Common myeloid progenitor, CD34-positive (primary cell): ENCODE measurements around the gene ZFP69. TPM values are rescaled to one million over a fixed set of nuclear protein-coding genes. Genes with fewer than 3 reads are reported as not detected.

Source experiments
- CTCF ChIA-PET: fragments of 350-600 bp; sonication (Branson Sonifier 250); formaldehyde crosslinking; loops from one replicate; lab custom pipeline; 2021; ENCODE audit warnings: antibody characterized with exemption; lab: Charles Lee
- POLR2A ChIA-PET: fragments of 350-600 bp; sonication (Branson Sonifier 250); formaldehyde crosslinking; loops from one replicate; lab custom pipeline; 2021; ENCODE audit warnings: antibody characterized with exemption; lab: Charles Lee
- DNase-seq, 3 donors: peaks; one replicate each; pipeline versions ENCODE4 v3.0.0 to v3.0.0-alpha.2; 2013
- H3K27ac ChIP-seq, 2 experiments: 1 replicate in 1 of 2; 2 replicates in 1 of 2; pipeline ENCODE4 v1.7.0; 2013; ENCODE audit warnings: inconsistent platforms in 2 of 2, low read length in 2 of 2, mild to moderate bottlenecking in 2 of 2, low read depth in 1 of 2, moderate library complexity in 1 of 2; ENCODE audit not compliant: severe bottlenecking in 2 of 2, insufficient read depth in 1 of 2, poor library complexity in 1 of 2
- H3K27me3 ChIP-seq, 5 experiments: replicated peaks in 2 of 5; 1 replicate in 3 of 5; 2 replicates in 2 of 5; pipeline versions ENCODE4 v1.6.1 to v1.7.0; 2013; ENCODE audit warnings: low read length in 4 of 5, mild to moderate bottlenecking in 2 of 5, moderate library complexity in 2 of 5, inconsistent platforms in 1 of 5; ENCODE audit not compliant: insufficient read depth in 5 of 5, control insufficient read depth in 4 of 5
- H3K36me3 ChIP-seq, 4 experiments: 1 replicate in 2 of 4; 2 replicates in 2 of 4; pipeline versions ENCODE4 v1.6.1 to v1.7.0; 2013; ENCODE audit warnings: low read length in 3 of 4, control low read depth in 1 of 4, mild to moderate bottlenecking in 1 of 4; ENCODE audit not compliant: control insufficient read depth in 4 of 4, insufficient read depth in 4 of 4
- H3K4me1 ChIP-seq, 4 experiments: 1 replicate in 3 of 4; 2 replicates in 1 of 4; pipeline versions ENCODE4 v1.6.1 to v1.7.1; 2013; ENCODE audit warnings: low read length in 3 of 4, mild to moderate bottlenecking in 3 of 4, control low read depth in 1 of 4, inconsistent platforms in 1 of 4, moderate library complexity in 1 of 4; ENCODE audit not compliant: control insufficient read depth in 4 of 4, insufficient read depth in 4 of 4; ENCODE audit errors: control extremely low read depth in 1 of 4
- H3K4me3 ChIP-seq, 7 experiments: 1 replicate in 4 of 7; 2 replicates in 3 of 7; pipeline versions ENCODE4 v1.5.1 to v1.7.0; 2013; ENCODE audit warnings: mild to moderate bottlenecking in 7 of 7, low read length in 6 of 7, moderate library complexity in 6 of 7, inconsistent platforms in 2 of 7, low read depth in 2 of 7, control low read depth in 1 of 7; ENCODE audit not compliant: insufficient read depth in 4 of 7, control insufficient read depth in 1 of 7; ENCODE audit errors: extremely low read depth in 1 of 7
- H3K9me3 ChIP-seq, 5 experiments: 1 replicate in 4 of 5; 2 replicates in 1 of 5; pipeline versions ENCODE4 v1.6.1 to v1.7.1; 2013; ENCODE audit warnings: low read length in 4 of 5, mild to moderate bottlenecking in 2 of 5, inconsistent platforms in 1 of 5, low read depth in 1 of 5, moderate library complexity in 1 of 5; ENCODE audit not compliant: control insufficient read depth in 4 of 5, insufficient read depth in 2 of 5; ENCODE audit errors: control extremely low read depth in 1 of 5
- WGBS: methylation state at CpG from one replicate; pipeline ENCODE4 v1.1.5; 2013; ENCODE audit not compliant: insufficient coverage; 5-methylcytosine and 5-hydroxymethylcytosine counted together
- polyA plus RNA-seq: library from polyadenylated mRNA; unstranded; fragments of 120-200 nt; gene quantifications from one replicate; pipeline ENCODE4 v1.2.1, GENCODE V29; 2013

The ZFP69 gene
- 5.8 TPM for polyA plus RNA-seq

GRCh38 chr1:40476924-40477677, at the start of gene ZFP69:
ZFP69 (plus strand) TSS chr1:40477290; CDS start chr1:40479362, 2,072 bp downstream.
- peak; percentile 81 to 93 (median 91) for DNase-seq
- Histone ChIP-seq H3K4me3 (peak within 1 kb of the TSS; percentile 52 to 93 (median 70)), H3K36me3 (peaks cover 2 to 25% (median 15%) of the 10 kb centered on the region in 4 experiments), H3K27me3 (no peaks in the 10 kb centered on the region), H3K9me3 (peaks cover 3 to 39% (median 18%) of the 10 kb centered on the region in 5 experiments), H3K27ac (peak within 1 kb of the TSS in 1 of 2 experiments; percentile 49), H3K4me1 (peaks cover 3 to 13% (median 7%) of the 10 kb centered on the region in 4 experiments)
- under 1% methylated on average over 60 of the region's 65 CpGs for WGBS
- CTCF ChIA-PET = no interaction called here
- POLR2A ChIA-PET = interaction anchor here (0.9 kb wide), 1 partner anchor 115 kb away, joined by 4 read pairs; no protein-coding TSS in a partner anchor

DNA sequence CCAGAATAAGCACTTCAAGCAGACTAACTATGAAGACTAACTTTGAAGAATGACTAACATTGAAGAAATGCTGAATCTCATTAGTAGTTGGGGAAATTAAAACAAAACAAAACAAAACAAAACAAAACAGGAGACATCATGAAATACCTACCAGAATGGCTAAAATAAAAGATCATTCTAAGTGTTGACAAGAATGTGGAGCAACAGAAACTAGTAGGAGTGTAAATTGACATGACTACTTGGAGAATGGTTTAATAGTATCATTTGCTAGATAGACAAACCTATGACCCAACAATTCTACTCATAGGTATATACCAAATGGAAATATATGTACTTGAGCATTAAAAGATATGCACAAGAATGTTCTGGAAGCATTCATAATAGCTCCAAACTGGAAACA, 45.7 kb upstream of the ZFP69 start:
- Histone ChIP-seq H3K4me3 (no peak overlapping the region), H3K36me3 (no peaks in the 10 kb centered on the region), H3K27ac (no peak overlapping the region), H3K27me3 (no peaks in the 10 kb centered on the region), H3K9me3 (no peaks in the 10 kb centered on the region), H3K4me1 (no peaks in the 10 kb centered on the region)
- no peak for DNase-seq
- POLR2A ChIA-PET = no interaction called here
- CTCF ChIA-PET = no interaction called here

DNA sequence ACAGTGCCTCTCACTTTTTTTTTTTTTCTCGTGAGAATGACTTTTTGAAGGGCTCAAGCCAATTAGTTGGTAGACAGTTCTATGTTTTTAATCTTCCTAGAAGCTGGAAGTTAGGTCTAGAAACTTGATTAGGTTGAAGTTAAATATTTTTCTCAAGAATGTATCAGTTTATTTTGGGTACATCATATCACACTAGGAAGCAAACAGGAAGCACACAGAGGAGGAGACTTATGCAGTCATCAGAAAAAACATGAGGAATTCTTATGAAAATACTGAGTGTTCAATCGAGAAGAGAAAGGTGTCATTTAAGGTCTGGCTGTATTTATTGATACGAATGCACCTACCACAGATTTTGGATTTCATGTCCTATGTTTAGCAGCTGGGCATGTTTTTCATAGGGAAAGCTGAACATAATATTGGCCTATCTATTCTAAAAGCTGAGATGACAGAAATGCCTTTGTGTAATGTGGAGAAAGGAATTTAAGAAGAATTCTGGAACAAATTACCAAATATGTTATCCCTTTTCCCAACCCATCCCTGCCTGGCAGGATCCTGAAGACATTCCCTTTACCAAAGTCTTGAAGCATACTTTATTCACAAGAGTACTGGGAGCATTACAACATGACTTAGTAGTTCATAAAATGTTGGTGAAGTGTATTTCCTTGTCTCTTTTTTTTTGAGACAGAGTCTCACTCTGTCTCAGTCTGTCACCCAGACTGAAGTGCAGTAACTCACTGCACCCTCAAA, 44.3 kb upstream of the ZFP69 start:
- ChIA-PET CTCF (interaction anchor here (0.8 to 1.8 kb wide), 4 partner anchors 9 to 190 kb away, joined by 3 to 7 read pairs (median 4); no protein-coding TSS in a partner anchor), POLR2A (no interaction called here)
- Histone ChIP-seq H3K4me3 (no peak overlapping the region), H3K27me3 (no peaks in the 10 kb centered on the region), H3K9me3 (no peaks in the 10 kb centered on the region), H3K4me1 (peaks cover 0 to under 1% (median 0%) of the 10 kb centered on the region in 4 experiments), H3K27ac (no peak overlapping the region), H3K36me3 (no peaks in the 10 kb centered on the region)
- no peak for DNase-seq
- 100% methylated on average over 1 of the region's 3 CpGs for WGBS

GRCh38 chr1:40435471-40435870, 41.6 kb upstream of the ZFP69 start:
- POLR2A ChIA-PET = no interaction called here
- Histone ChIP-seq H3K27me3 (no peaks in the 10 kb centered on the region), H3K9me3 (no peaks in the 10 kb centered on the region), H3K4me3 (no peak overlapping the region), H3K4me1 (peaks cover 0 to 2% (median 0%) of the 10 kb centered on the region in 4 experiments), H3K27ac (no peak overlapping the region), H3K36me3 (no peaks in the 10 kb centered on the region)
- DNase-seq = no peak
- CTCF ChIA-PET = interaction anchor here (0.5 to 1.2 kb wide), 4 partner anchors 11 to 301 kb away, joined by 3 to 4 read pairs (median 3); no protein-coding TSS in a partner anchor
- WGBS = 100% methylated on average over 4 of the region's 5 CpGs

DNA sequence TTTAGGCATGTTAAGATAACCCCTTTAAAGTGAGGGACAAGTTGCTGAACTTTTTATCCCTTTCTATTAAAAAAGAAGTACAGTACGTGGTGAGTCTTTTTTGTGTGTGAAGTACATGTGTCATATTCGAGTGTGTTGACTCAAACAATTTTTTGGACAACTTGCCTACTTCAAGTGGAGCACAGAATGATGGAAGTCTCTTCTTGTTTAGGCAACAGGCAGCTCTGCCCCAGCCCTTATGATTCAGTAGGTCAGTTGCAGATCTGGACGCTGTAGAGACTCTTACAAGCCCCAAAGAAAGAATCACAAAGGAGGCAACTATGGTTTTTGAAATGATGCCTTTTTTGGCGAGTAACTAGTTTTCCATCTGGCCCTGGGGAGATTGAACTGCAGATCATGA, 41.2 kb upstream of the ZFP69 start:
- WGBS = 88% methylated on average over 3 of the region's 4 CpGs
- POLR2A ChIA-PET = no interaction called here

GRCh38 chr1:40438391-40439015, 38.6 kb upstream of the ZFP69 start:
- no peak overlapping the region for H3K27ac ChIP-seq
- H3K36me3 ChIP-seq = no peaks in the 10 kb centered on the region
- no peaks in the 10 kb centered on the region for H3K9me3 ChIP-seq
- H3K27me3 ChIP-seq = no peaks in the 10 kb centered on the region
- DNase-seq = peak; percentile 28 to 46 (median 31)
- ChIA-PET POLR2A (no interaction called here), CTCF (interaction anchor here (0.7 to 4.3 kb wide), 12 partner anchors 8 to 296 kb away, joined by 3 to 14 read pairs (median 4); partner anchors contain the start of genes ZFP69B and ZNF684)
- 93% methylated on average over 2 of the region's 3 CpGs for WGBS
- H3K4me3 ChIP-seq = no peak overlapping the region
- peaks cover 0 to 2% (median 0%) of the 10 kb centered on the region in 4 experiments for H3K4me1 ChIP-seq

More for the DNA sequence above, 41.2 kb upstream of the ZFP69 start:
- Histone ChIP-seq H3K4me3 (no peak overlapping the region), H3K9me3 (no peaks in the 10 kb centered on the region), H3K4me1 (peaks cover 0 to 2% (median 0%) of the 10 kb centered on the region in 4 experiments), H3K27ac (no peak overlapping the region), H3K36me3 (no peaks in the 10 kb centered on the region), H3K27me3 (no peaks in the 10 kb centered on the region)
- CTCF ChIA-PET = interaction anchor here (0.5 to 1.0 kb wide), 3 partner anchors 11 to 302 kb away, joined by 3 read pairs; no protein-coding TSS in a partner anchor
- no peak for DNase-seq
